HG02642 (cell line): Measurements from ENCODE around the gene MPP3.

Experiments used
- ATAC-seq: cut with Tn5 transposase; IDR thresholded peaks from one replicate; pipeline ENCODE4 v1.9.1; 2021; ENCODE audit warnings: mild to moderate bottlenecking; ENCODE audit not compliant: unreplicated experiment, poor library complexity

The MPP3 gene

GRCh38 chr17:43757171-43757660 lies 75.7 kb downstream of the MPP3 start:
- ATAC-seq: no peak

- no peak for ATAC-seq
These were observed 76.7 kb downstream of the MPP3 start for GRCh38 chr17:43756201-43756600.

- no peak for ATAC-seq
These were observed 77.5 kb downstream of the MPP3 start for GRCh38 chr17:43755389-43755875.

GRCh38 chr17:43754947-43755346 lies 78.0 kb downstream of the MPP3 start:
- ATAC-seq: no peak

- no peak for ATAC-seq
These were observed 79.3 kb downstream of the MPP3 start for GRCh38 chr17:43753493-43754129.
